ENCODE measurements around the gene GPR39. TPM values are rescaled to one million over a fixed set of nuclear protein-coding genes. Genes with fewer than 3 reads are reported as not detected.

Gene GPR39
- total RNA-seq, 1 donor from 2014 or later, result 7.1 TPM

GRCh38 chr2:132475615-132476014, 59.0 kb downstream of the GPR39 start:
- no peak overlapping the region for H3K4me3 ChIP-seq (ENCODE audit: low read depth, low read length)
- no peaks in the 10 kb centered on the region for H3K27me3 ChIP-seq (ENCODE audit: control insufficient read depth, insufficient read depth, low read length)
- FAIRE-seq (no peak), DNase-seq (ENCODE audit: low read depth) (no peak)
- no peaks in the 10 kb centered on the region for H3K36me3 ChIP-seq (ENCODE audit: control insufficient read depth, insufficient read depth, low read length)
- TF ChIP-seq CTCF (IDR thresholded peaks at IDR 0.05; ENCODE audit: insufficient read depth, low read length, severe bottlenecking), result no peak

- no peak for TF ChIP-seq CTCF (IDR thresholded peaks at IDR 0.05; ENCODE audit: insufficient read depth, low read length, severe bottlenecking)
- DNase-seq (ENCODE audit: low read depth) (no peak), FAIRE-seq (no peak)
- Histone ChIP-seq H3K27me3 (ENCODE audit: control insufficient read depth, insufficient read depth, low read length) (no peaks in the 10 kb centered on the region), H3K4me3 (ENCODE audit: low read depth, low read length) (no peak overlapping the region), H3K36me3 (ENCODE audit: control insufficient read depth, insufficient read depth, low read length) (no peaks in the 10 kb centered on the region)
These were observed 60.8 kb downstream of the GPR39 start for GRCh38 chr2:132477436-132477835.

GRCh38 chr2:132477962-132478361, 61.4 kb downstream of the GPR39 start:
- Histone ChIP-seq H3K36me3 (ENCODE audit: control insufficient read depth, insufficient read depth, low read length) (no peaks in the 10 kb centered on the region), H3K4me3 (ENCODE audit: low read depth, low read length) (no peak overlapping the region), H3K27me3 (ENCODE audit: control insufficient read depth, insufficient read depth, low read length) (no peaks in the 10 kb centered on the region)
- TF ChIP-seq CTCF (IDR thresholded peaks at IDR 0.05; ENCODE audit: insufficient read depth, low read length, severe bottlenecking), result no peak
- FAIRE-seq, result no peak
- DNase-seq (ENCODE audit: low read depth), result no peak

- Histone ChIP-seq H3K27me3 (ENCODE audit: control insufficient read depth, insufficient read depth, low read length) (no peaks in the 10 kb centered on the region), H3K36me3 (ENCODE audit: control insufficient read depth, insufficient read depth, low read length) (no peaks in the 10 kb centered on the region), H3K4me3 (ENCODE audit: low read depth, low read length) (no peak overlapping the region)
- no peak for FAIRE-seq
- DNase-seq (ENCODE audit: low read depth), result no peak
- no peak for TF ChIP-seq CTCF (IDR thresholded peaks at IDR 0.05; ENCODE audit: insufficient read depth, low read length, severe bottlenecking)
These were observed 62.0 kb downstream of the GPR39 start for GRCh38 chr2:132478461-132479105.

- Histone ChIP-seq H3K4me3 (ENCODE audit: low read depth, low read length) (no peak overlapping the region), H3K36me3 (ENCODE audit: control insufficient read depth, insufficient read depth, low read length) (no peaks in the 10 kb centered on the region), H3K27me3 (ENCODE audit: control insufficient read depth, insufficient read depth, low read length) (no peaks in the 10 kb centered on the region)
- FAIRE-seq (peak; percentile 32), DNase-seq (ENCODE audit: low read depth) (no peak)
- TF ChIP-seq CTCF (IDR thresholded peaks at IDR 0.05; ENCODE audit: insufficient read depth, low read length, severe bottlenecking), result no peak
These were observed 62.5 kb downstream of the GPR39 start for GRCh38 chr2:132479155-132479554.

GRCh38 chr2:132482821-132483220, 66.2 kb downstream of the GPR39 start:
- FAIRE-seq (no peak), DNase-seq (ENCODE audit: low read depth) (no peak)
- no peaks in the 10 kb centered on the region for H3K27me3 ChIP-seq (ENCODE audit: control insufficient read depth, insufficient read depth, low read length)
- H3K4me3 ChIP-seq (ENCODE audit: low read depth, low read length), result no peak overlapping the region
- no peak for TF ChIP-seq CTCF (IDR thresholded peaks at IDR 0.05; ENCODE audit: insufficient read depth, low read length, severe bottlenecking)
- no peaks in the 10 kb centered on the region for H3K36me3 ChIP-seq (ENCODE audit: control insufficient read depth, insufficient read depth, low read length)

Data from bronchial epithelial cell (primary cell).